Astrocyte of the cerebellum (primary cell): ENCODE results near the gene MINDY4.

Experiments used
- DNase-seq: peaks from one replicate; pipeline ENCODE4 v3.0.0-alpha.2; 2011; ENCODE audit warnings: low read depth
- H3K4me3 ChIP-seq: 2 replicates; pipeline ENCODE4 v1.5.1; 2011; ENCODE audit warnings: mild to moderate bottlenecking, low read depth, low read length, moderate library complexity
- in situ Hi-C: cut with HindIII; loops from 2 replicates; pipeline ENCODE4 v1.10.0; 2017; ENCODE audit warnings: low sequenced_read_pairs
- TF ChIP-seq, protein P1 (sequence below): IDR thresholded peaks from 2 replicates; pipeline ENCODE4 v1.5.1; 2012; ENCODE audit warnings: low read length, low read depth, moderate library complexity, mild to moderate bottlenecking; ENCODE audit errors: missing control alignments

MINDY4 gene

DNA sequence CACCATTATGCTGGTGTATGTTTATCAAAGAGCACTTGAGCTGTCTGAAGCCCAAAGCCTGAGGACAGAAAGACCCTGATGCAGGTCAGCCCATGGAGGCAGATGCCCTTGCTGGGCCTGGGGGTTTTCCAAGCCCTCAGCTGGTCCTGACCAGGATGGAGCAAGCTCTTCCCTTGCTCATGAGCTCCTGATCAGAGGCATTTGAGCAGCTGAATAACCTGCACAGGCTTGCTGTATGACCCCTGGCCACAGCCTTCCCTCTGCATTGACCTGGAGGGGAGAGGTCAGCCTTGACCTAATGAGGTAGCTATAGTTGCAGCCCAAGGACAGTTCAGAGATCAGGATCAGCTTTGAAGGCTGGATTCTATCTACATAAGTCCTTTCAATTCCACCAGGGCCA lies 153.4 kb downstream of the MINDY4 start:
- DNase-seq = no peak
- TF ChIP-seq, protein P1, sequence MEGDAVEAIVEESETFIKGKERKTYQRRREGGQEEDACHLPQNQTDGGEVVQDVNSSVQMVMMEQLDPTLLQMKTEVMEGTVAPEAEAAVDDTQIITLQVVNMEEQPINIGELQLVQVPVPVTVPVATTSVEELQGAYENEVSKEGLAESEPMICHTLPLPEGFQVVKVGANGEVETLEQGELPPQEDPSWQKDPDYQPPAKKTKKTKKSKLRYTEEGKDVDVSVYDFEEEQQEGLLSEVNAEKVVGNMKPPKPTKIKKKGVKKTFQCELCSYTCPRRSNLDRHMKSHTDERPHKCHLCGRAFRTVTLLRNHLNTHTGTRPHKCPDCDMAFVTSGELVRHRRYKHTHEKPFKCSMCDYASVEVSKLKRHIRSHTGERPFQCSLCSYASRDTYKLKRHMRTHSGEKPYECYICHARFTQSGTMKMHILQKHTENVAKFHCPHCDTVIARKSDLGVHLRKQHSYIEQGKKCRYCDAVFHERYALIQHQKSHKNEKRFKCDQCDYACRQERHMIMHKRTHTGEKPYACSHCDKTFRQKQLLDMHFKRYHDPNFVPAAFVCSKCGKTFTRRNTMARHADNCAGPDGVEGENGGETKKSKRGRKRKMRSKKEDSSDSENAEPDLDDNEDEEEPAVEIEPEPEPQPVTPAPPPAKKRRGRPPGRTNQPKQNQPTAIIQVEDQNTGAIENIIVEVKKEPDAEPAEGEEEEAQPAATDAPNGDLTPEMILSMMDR = no peak
- in situ Hi-C loops = no loop called here
- no peak overlapping the region for H3K4me3 ChIP-seq

DNA sequence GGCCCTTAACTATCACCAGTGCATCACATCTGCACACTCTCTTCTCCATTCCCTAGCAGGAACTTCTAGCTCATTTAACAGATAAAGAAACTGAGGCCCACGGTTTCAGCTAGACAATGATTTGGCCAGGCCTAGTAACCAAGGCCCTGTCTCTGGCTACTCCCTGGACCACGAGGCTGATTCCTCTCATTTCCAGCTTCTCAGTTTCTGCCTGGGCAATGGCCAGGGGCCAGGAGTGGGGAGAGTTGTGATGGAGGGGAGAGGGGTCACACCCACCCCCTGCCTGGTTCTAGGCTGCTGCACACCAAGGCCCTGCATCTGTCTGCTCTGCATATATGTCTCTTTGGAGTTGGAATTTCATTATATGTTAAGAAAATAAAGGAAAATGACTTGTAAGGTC lies 153.9 kb downstream of the MINDY4 start:
- DNase-seq = no peak
- in situ Hi-C loops = no loop called here
- TF ChIP-seq, protein P1 = no peak
- no peak overlapping the region for H3K4me3 ChIP-seq

DNA sequence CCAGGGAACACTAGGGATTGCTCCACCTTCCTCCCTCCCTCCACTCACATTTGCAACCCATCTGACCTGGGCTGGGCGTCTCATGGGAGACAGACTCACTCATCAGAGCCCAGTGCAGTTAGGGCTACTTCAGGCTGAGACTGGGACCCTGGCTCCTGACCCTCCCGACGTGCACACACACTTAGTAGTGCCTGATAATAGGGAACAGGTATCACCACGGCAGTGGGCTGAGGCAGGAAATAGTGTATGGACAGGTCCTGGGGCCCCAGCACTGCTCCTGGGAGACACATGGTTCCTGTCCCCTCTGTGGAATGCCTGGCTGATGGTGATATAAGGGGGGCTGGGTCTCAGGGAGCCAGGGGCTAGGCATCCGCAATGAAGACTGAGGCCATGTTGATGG lies 154.7 kb downstream of the MINDY4 start:
- DNase-seq = no peak
- in situ Hi-C loops = no loop called here
- H3K4me3 ChIP-seq = no peak overlapping the region
- TF ChIP-seq, protein P1 = no peak

DNA sequence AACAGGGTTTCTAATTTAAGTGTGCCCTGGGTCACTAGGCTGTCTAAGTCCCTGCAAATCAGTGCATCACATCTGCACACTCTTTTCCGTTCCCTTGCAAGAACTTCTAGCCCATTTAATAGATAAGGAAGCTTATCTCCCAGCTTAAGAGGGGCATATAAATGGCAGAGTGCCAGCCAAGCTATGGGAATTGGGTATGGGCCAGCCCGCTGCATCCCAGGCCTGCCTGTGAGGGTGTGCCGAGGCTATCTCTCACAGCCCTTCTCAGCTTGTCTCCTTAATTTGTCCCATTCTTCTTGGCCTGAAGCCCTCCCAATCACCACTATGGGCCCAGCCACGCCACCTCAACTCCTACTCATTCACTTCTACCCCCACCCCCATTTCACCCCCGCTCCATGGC lies 155.1 kb downstream of the MINDY4 start:
- no peak for DNase-seq
- in situ Hi-C loops = no loop called here
- TF ChIP-seq, protein P1 = no peak
- H3K4me3 ChIP-seq = no peak overlapping the region

DNA sequence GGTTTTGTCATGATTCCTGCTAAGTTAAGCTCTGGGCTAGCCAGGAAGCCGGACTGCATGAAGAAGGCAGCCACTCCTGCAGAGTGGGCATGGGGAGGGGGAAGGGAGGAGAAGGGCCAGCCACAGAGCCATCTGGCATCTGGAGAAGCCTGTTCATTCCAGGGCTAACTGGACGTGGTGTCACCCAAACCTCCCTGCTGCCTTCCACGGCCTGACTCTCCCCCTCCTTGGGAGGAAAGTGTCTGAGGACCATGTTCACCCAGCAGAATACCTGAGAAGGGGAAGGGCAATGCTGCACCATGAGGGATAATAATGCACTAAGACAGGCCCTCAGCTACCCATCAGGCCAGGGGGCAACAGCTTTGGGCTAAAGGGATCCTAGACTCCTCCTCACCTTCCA lies 155.8 kb downstream of the MINDY4 start:
- TF ChIP-seq, protein P1 = no peak
- no peak for DNase-seq
- H3K4me3 ChIP-seq = no peak overlapping the region
- in situ Hi-C loops = no loop called here

DNA sequence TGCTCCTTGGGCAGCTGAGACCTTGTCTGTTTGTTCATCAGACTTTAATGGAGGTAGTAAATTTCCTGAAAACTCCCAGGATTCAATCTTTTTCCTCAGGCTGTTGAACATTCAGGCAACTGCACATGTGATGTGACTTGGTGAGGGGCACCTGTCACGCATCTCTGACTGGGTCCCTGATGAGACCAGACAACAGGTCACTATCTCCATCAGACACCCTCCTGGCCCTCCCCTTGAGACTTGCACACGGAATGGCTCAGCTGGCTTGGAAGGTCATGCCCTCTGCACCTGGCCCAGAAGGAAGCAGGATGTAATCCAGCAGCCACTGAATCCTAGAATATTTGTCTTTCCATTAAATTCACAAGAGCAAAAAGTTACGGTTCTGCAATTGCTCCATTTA lies 156.3 kb downstream of the MINDY4 start:
- no peak for DNase-seq
- TF ChIP-seq, protein P1 = no peak
- in situ Hi-C loops = no loop called here
- H3K4me3 ChIP-seq = no peak overlapping the region
